Measurements from ENCODE around the gene DUSP6.

DNA sequence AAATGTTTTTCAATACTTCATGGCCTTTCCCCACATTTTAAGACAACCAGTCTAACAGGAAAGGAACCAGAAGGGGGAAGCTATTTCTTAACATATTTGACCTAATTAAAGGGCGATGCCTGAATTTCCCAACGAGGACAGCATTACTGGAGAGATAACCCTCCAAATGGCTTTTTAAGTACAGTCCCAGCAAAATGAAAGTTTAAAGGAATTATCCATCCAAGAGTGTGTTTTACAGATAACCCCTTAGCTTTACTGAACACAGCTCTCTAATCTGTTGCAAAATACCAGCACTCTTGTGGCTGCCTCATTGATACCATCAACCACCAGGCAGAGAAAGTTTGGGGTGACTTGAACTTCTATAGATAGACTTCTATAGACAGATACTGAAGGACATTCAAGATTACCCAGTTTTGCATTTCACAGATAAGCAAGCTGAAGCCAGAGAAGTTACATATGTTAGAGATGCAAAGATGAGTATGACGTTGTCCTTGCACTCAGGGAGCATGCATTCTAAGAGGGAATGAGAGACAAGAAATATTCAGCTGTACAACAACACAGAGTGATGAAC lies 41.3 kb upstream of the DUSP6 start:
- TF ChIP-seq, protein P1, sequence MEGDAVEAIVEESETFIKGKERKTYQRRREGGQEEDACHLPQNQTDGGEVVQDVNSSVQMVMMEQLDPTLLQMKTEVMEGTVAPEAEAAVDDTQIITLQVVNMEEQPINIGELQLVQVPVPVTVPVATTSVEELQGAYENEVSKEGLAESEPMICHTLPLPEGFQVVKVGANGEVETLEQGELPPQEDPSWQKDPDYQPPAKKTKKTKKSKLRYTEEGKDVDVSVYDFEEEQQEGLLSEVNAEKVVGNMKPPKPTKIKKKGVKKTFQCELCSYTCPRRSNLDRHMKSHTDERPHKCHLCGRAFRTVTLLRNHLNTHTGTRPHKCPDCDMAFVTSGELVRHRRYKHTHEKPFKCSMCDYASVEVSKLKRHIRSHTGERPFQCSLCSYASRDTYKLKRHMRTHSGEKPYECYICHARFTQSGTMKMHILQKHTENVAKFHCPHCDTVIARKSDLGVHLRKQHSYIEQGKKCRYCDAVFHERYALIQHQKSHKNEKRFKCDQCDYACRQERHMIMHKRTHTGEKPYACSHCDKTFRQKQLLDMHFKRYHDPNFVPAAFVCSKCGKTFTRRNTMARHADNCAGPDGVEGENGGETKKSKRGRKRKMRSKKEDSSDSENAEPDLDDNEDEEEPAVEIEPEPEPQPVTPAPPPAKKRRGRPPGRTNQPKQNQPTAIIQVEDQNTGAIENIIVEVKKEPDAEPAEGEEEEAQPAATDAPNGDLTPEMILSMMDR (IDR thresholded peaks at IDR 0.05 in 2 of 3, conservative IDR thresholded peaks at IDR 0.05 in 1 of 3; ENCODE audit: control insufficient read depth in 2 of 3, extremely low read depth in 1 of 3, insufficient read depth in 1 of 3, low read depth in 3 of 3, low read length in 3 of 3): no peak
- TF ChIP-seq, protein P2, sequence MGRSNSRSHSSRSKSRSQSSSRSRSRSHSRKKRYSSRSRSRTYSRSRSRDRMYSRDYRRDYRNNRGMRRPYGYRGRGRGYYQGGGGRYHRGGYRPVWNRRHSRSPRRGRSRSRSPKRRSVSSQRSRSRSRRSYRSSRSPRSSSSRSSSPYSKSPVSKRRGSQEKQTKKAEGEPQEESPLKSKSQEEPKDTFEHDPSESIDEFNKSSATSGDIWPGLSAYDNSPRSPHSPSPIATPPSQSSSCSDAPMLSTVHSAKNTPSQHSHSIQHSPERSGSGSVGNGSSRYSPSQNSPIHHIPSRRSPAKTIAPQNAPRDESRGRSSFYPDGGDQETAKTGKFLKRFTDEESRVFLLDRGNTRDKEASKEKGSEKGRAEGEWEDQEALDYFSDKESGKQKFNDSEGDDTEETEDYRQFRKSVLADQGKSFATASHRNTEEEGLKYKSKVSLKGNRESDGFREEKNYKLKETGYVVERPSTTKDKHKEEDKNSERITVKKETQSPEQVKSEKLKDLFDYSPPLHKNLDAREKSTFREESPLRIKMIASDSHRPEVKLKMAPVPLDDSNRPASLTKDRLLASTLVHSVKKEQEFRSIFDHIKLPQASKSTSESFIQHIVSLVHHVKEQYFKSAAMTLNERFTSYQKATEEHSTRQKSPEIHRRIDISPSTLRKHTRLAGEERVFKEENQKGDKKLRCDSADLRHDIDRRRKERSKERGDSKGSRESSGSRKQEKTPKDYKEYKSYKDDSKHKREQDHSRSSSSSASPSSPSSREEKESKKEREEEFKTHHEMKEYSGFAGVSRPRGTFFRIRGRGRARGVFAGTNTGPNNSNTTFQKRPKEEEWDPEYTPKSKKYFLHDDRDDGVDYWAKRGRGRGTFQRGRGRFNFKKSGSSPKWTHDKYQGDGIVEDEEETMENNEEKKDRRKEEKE (IDR thresholded peaks at IDR 0.05): no peak
- TF ChIP-seq SIN3A (IDR thresholded peaks at IDR 0.05; ENCODE audit: low read depth, low read length): no peak
